Measurements from ENCODE around the gene KCNH2.

KCNH2 gene

GRCh38 chr7:150902078-150903033 is 75.8 kb downstream of the KCNH2 start:
- DNase-seq = no peak

DNA sequence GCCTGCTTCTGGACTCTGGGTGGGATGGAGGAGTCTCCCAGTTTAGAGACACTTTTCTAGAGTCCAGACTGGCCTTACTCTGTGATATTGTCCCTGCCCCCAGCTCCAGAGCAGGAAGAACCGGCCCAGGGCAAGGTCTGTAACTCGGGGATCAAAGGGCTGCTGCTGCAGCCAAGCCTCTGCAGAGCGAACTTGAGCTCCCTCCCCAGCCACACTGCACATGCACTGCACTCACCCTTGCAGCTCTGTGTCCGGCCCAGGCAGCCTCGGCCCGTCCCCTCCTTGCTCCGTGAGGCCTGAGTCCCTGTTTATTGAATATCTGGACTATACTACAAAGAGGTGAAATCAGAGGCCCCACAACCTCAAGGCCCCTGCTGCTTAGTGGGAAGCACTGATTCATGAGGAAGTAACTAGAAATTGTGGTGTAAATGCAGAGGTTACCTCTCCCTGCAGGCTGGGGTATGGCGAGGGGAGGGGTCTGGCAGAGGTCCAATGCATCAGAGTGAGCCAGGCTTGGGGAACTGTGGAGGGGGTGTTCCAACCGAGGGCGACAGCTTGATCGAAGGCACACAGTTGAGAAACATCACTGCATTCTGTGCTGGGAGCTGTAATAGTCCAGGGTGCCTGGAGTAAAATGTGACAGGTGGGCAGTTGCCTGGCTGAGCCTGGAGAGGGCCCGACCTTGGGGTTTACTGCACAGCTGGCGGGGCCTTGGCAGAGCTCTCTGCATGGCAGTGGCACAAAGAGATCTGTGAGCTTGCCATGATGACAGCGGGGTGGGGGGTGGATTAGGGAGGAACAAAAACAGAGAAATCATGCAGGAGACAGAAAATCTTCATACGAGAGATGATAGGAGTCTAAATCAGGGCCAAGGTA is 76.7 kb downstream of the KCNH2 start:
- DNase-seq = no peak

GRCh38 chr7:150900675-150901074 is 77.4 kb downstream of the KCNH2 start:
- DNase-seq = no peak

- DNase-seq = peak; percentile 66
Measured at GRCh38 chr7:150898475-150899011, 79.6 kb downstream of the KCNH2 start.

GRCh38 chr7:150897502-150898474 is 80.3 kb downstream of the KCNH2 start:
- DNase-seq = no peak

DNA sequence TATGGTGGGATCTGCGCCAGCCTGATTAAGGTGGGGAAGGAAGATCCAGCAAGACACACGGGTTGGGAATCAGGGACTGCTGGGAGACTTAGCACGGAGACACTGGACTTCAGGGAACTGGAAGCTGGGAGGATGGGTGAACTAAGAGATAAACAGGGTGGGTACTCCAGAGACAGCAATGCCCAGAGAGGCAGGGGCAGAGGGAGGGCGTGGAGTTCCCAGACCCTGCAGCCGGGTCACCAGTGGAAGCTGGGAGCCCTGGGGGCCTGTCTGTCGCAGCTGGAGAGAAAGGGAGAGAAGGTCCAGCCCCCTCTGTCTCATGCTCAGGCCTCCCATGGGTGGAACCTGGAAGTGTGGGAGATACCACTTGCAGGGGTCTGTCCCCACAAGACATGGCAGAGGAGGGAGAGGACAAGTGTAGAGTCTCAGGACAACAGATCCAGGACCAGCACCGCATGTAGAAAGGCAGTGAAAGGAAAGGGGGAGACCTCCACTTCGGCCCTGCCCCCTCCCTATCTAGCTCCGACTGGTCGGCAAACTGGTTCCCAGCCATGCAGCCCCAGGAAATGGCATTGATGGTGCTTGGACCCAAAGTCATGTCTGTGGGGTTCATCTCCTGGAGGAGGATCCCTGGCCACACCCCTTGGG is 81.4 kb downstream of the KCNH2 start:
- no peak for DNase-seq

DNA sequence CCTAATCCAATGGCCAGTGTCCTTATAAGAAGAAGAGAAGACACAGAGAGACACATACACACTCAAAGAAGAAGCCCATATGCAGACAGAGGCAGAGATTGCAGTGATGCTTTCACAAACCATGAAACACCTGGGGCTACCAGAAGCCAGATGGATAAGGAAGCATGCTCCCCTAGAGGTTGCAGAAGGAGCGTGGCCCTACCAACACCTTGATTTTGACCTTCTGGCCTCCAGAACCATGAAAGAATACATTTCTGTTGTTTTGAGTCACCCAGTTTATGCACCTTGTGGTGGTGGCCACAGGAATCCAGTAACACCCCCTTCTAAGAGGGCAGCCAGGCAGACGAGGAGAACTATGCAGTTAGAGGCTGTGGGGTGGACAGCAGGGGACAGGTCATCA is 82.3 kb downstream of the KCNH2 start:
- DNase-seq = no peak
